Mesendoderm (in vitro differentiated cells): ENCODE results near the gene DUS4L.
A peak's percentile ranks its signal among the peaks of the same experiment; 100 is the strongest.

Source experiments
- DNase-seq: peaks from one replicate; pipeline ENCODE4 v3.0.0; 2013
- H2AK5ac ChIP-seq: 2 replicates; pipeline ENCODE4 v1.6.1; 2013; ENCODE audit warnings: low read length, inconsistent platforms
- H2BK120ac ChIP-seq: 2 replicates; pipeline ENCODE4 v1.6.1; 2013; ENCODE audit warnings: low read depth, mild to moderate bottlenecking, low read length, moderate library complexity, mixed read lengths
- H2BK15ac ChIP-seq: replicated peaks from 2 replicates; pipeline ENCODE4 v1.6.1; 2013; ENCODE audit warnings: low read depth, mild to moderate bottlenecking, moderate library complexity
- H2BK5ac ChIP-seq: 2 replicates; pipeline ENCODE4 v1.6.1; 2013; ENCODE audit warnings: low read length, inconsistent platforms
- H3K18ac ChIP-seq: 2 replicates; pipeline ENCODE4 v1.6.1; 2013; ENCODE audit warnings: mild to moderate bottlenecking, low read length, mixed read lengths
- H3K23ac ChIP-seq: one replicate; pipeline ENCODE4 v1.6.1; 2013; ENCODE audit warnings: low read length
- H3K27ac ChIP-seq: 2 replicates; pipeline ENCODE4 v1.5.1; 2013; ENCODE audit warnings: low read depth, mild to moderate bottlenecking, inconsistent platforms, low read length, moderate library complexity
- H3K27me3 ChIP-seq: 2 replicates; pipeline ENCODE4 v1.6.1; 2013; ENCODE audit warnings: low read length, control low read depth, mild to moderate bottlenecking, inconsistent platforms; ENCODE audit not compliant: insufficient read depth, poor library complexity
- H3K36me3 ChIP-seq: 2 replicates; pipeline ENCODE4 v1.6.1; 2013; ENCODE audit warnings: low read length, inconsistent platforms; ENCODE audit not compliant: control insufficient read depth, insufficient read depth
- H3K4ac ChIP-seq: one replicate; pipeline ENCODE4 v1.6.1; 2013; ENCODE audit warnings: low read depth, mild to moderate bottlenecking, low read length, moderate library complexity
- H3K4me1 ChIP-seq: 2 replicates; pipeline ENCODE4 v1.6.1; 2013; ENCODE audit warnings: low read depth, low read length, inconsistent platforms; ENCODE audit not compliant: control insufficient read depth
- H3K4me2 ChIP-seq: 2 replicates; pipeline ENCODE4 v1.6.1; 2013; ENCODE audit warnings: low read length
- H3K4me3 ChIP-seq: 2 replicates; pipeline ENCODE4 v1.5.1; 2013; ENCODE audit warnings: mild to moderate bottlenecking, low read length
- H3K56ac ChIP-seq: one replicate; pipeline ENCODE4 v1.6.1; 2013; ENCODE audit warnings: low read length
- H3K79me1 ChIP-seq: 2 replicates; pipeline ENCODE4 v1.6.1; 2013; ENCODE audit warnings: low read length, inconsistent platforms
- H3K79me2 ChIP-seq: 2 replicates; pipeline ENCODE4 v1.6.1; 2013; ENCODE audit warnings: mild to moderate bottlenecking, low read length; ENCODE audit not compliant: control insufficient read depth, insufficient read depth
- H3K9ac ChIP-seq: 2 replicates; pipeline ENCODE4 v1.6.1; 2013; ENCODE audit warnings: low read length, inconsistent platforms
- H4K5ac ChIP-seq: one replicate; pipeline ENCODE4 v1.6.1; 2013; ENCODE audit warnings: low read length
- H4K8ac ChIP-seq: one replicate; pipeline ENCODE4 v1.6.1; 2013; ENCODE audit warnings: low read depth, mild to moderate bottlenecking, control low read depth, low read length, moderate library complexity
- WGBS: extraction: QIAGEN DNeasy Blood & Tissue Kit; methylation state at CpG from one replicate; pipeline ENCODE4 v1.1.7; 2013; ENCODE audit warnings: low lambda C conversion rate, missing lambda C conversion rate; ENCODE audit not compliant: insufficient coverage; ENCODE audit errors: extremely low coverage; 5-methylcytosine and 5-hydroxymethylcytosine counted together

The DUS4L gene

DNA sequence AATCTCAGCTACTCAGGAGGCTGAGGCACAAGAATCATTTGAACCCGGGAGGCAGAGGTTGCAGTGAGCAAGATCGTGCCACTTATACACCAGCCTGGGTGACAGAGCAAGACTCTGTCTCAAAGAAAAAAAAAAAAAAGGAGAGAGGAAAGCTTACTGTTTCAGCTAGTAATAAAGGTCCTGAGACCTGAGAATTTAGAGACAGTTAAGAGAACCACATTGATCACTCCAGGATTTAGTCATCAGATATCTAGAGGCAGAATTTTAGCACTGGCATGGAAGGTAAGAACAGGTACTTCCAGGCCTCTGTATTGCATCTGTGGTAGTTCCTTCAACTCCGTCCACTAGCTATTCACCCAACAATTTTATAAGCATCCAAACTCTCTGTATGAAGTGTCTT lies 7.9 kb upstream of the DUS4L start:
- Histone ChIP-seq H4K5ac (no peak overlapping the region), H2BK120ac (no peak overlapping the region), H2BK5ac (no peak overlapping the region), H3K4me2 (no peak overlapping the region), H3K79me1 (peaks cover 4% of the 10 kb centered on the region), H4K8ac (no peak overlapping the region), H3K56ac (no peak overlapping the region), H3K27me3 (no peaks in the 10 kb centered on the region), H3K4me1 (no peaks in the 10 kb centered on the region), H2BK15ac (no peak overlapping the region), H3K36me3 (no peaks in the 10 kb centered on the region), H3K9ac (no peak overlapping the region), H3K4me3 (no peak overlapping the region), H3K79me2 (peaks cover 2% of the 10 kb centered on the region), H3K18ac (no peak overlapping the region), H3K23ac (no peak overlapping the region), H2AK5ac (no peak overlapping the region), H3K27ac (no peak overlapping the region), H3K4ac (no peak overlapping the region)
- no CpG with 5 or more reads among the region's 3 CpGs for WGBS
- no peak for DNase-seq

DNA sequence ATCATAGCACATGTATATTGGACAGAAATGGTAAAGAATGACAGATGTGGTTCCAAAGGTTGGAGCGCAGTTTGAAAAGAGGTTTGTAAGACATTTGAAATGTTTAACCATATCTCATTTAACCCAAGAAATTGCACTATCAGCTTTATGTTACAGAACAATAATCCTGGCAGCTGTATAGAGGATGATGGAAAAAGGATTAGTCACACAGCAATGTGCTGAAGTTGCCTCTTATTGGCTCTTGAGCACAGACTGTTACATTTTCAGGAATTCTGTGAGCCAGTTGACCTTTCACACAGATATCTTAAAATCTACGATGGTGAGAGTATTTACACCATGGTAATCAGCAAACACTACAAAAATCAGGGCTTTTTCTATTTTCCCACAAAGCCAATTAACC lies 3.9 kb upstream of the DUS4L start:
- WGBS, result no CpG with 5 or more reads among the region's 2 CpGs
- H3K36me3 ChIP-seq, result no peaks in the 10 kb centered on the region
- no peak overlapping the region for H3K4me3 ChIP-seq
- H3K27me3 ChIP-seq, result no peaks in the 10 kb centered on the region
- no peak overlapping the region for H3K18ac ChIP-seq
- H2BK5ac ChIP-seq, result no peak overlapping the region
- H3K56ac ChIP-seq, result no peak overlapping the region
- no peak overlapping the region for H2BK120ac ChIP-seq
- no peak overlapping the region for H3K23ac ChIP-seq
- no peak overlapping the region for H3K4ac ChIP-seq
- H3K79me2 ChIP-seq, result peaks cover 4% of the 10 kb centered on the region
- H2BK15ac ChIP-seq, result no peak overlapping the region
- H3K79me1 ChIP-seq, result peaks cover 9% of the 10 kb centered on the region
- H2AK5ac ChIP-seq, result no peak overlapping the region
- H4K8ac ChIP-seq, result no peak overlapping the region
- H4K5ac ChIP-seq, result no peak overlapping the region
- DNase-seq, result peak; percentile 18
- no peak overlapping the region for H3K27ac ChIP-seq
- no peak overlapping the region for H3K4me2 ChIP-seq
- H3K4me1 ChIP-seq, result peaks cover 1% of the 10 kb centered on the region
- no peak overlapping the region for H3K9ac ChIP-seq

DNA sequence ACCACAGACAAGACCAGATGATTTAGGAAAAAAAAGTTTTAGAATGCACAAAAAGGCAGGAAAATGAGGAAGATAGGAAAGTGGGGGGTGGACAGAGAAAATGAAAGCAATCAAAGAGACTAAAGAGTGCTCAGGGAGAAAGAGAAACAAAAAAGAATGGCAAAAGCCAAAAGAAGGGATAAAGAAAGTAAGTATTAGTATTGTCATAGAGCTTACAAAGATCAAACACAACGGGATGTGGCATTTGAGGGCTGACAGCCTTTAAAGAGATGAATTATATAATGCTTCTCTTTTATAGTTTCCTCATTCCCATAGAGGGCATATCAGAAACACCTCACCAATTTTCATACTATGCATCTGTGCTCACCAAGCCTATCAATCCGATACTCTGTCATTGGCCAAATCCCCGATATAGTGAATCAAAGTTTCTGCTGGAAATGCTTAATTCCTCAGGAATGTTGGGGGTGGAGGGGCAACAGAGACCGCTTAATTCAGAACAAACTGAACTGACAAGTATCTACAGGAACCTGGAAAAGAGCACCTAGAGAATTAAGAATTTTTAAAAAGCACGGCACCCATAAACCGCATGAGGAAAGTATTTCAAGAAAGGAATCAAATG lies 2.8 kb upstream of the DUS4L start:
- H3K18ac ChIP-seq, result no peak overlapping the region
- DNase-seq, result no peak
- no peak overlapping the region for H3K23ac ChIP-seq
- H3K4me1 ChIP-seq, result peaks cover 1% of the 10 kb centered on the region
- H4K5ac ChIP-seq, result no peak overlapping the region
- H3K4me3 ChIP-seq, result no peak overlapping the region
- H3K79me2 ChIP-seq, result peaks cover 4% of the 10 kb centered on the region
- no peak overlapping the region for H2BK120ac ChIP-seq
- H2BK15ac ChIP-seq, result no peak overlapping the region
- WGBS, result no CpG with 5 or more reads among the region's 6 CpGs
- H2AK5ac ChIP-seq, result no peak overlapping the region
- H4K8ac ChIP-seq, result no peak overlapping the region
- H3K36me3 ChIP-seq, result no peaks in the 10 kb centered on the region
- no peak overlapping the region for H3K4ac ChIP-seq
- no peak overlapping the region for H3K9ac ChIP-seq
- no peaks in the 10 kb centered on the region for H3K27me3 ChIP-seq
- no peak overlapping the region for H2BK5ac ChIP-seq
- no peak overlapping the region for H3K56ac ChIP-seq
- H3K79me1 ChIP-seq, result peaks cover 9% of the 10 kb centered on the region
- no peak overlapping the region for H3K27ac ChIP-seq
- H3K4me2 ChIP-seq, result no peak overlapping the region

DNA sequence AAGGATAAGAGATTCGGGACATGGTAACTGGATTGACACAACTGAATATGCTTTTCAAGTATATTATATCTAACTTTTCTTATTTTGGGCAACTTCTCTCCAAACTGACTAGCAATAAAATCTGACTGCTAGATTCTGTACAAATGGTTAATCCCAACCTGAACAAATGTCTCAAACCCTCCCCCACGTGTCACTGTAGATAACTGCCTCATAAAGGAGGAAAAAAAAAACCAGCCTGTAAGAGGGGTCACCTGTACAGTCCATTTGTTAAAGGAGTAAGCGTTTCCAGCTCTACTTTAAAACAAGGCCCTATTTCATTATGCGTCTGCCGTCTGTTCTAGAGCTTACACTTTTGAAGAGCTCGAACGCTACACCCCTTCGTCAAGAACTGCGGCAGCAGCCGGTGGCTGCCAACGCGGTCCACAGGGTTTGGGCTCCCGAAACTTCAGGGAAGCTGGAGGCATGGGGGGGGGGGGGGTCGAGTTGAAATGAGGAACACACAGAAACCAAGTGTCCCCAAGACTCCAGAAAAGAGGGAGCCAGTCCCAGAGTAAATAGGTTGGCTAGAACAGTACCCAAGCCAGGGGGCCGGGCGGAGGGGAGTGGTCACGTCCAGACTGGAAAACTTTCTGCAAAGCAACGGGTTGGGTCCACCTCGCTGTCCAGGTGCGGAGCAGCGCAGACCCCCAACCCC lies 543 bp upstream of the DUS4L start:
- no CpG with 5 or more reads among the region's 21 CpGs for WGBS
- H3K27me3 ChIP-seq, result no peaks in the 10 kb centered on the region
- H3K4me1 ChIP-seq, result peaks cover 1% of the 10 kb centered on the region
- no peaks in the 10 kb centered on the region for H3K36me3 ChIP-seq
- peak overlapping the region; percentile 86 for H3K9ac ChIP-seq
- H3K79me1 ChIP-seq, result peaks cover 9% of the 10 kb centered on the region
- peaks cover 4% of the 10 kb centered on the region for H3K79me2 ChIP-seq
- no peak overlapping the region for H2BK15ac ChIP-seq
- no peak overlapping the region for H2AK5ac ChIP-seq
- H3K56ac ChIP-seq, result peak overlapping the region; percentile 95
- H3K18ac ChIP-seq, result peak overlapping the region; percentile 19
- H4K5ac ChIP-seq, result no peak overlapping the region
- H3K23ac ChIP-seq, result peak overlapping the region; percentile 89
- no peak overlapping the region for H2BK5ac ChIP-seq
- no peak overlapping the region for H4K8ac ChIP-seq
- H3K4me3 ChIP-seq, result peak overlapping the region; percentile 92
- H3K4me2 ChIP-seq, result peak overlapping the region; percentile 76
- no peak overlapping the region for H2BK120ac ChIP-seq
- no peak overlapping the region for H3K27ac ChIP-seq
- no peak overlapping the region for H3K4ac ChIP-seq
- no peak for DNase-seq

DNA sequence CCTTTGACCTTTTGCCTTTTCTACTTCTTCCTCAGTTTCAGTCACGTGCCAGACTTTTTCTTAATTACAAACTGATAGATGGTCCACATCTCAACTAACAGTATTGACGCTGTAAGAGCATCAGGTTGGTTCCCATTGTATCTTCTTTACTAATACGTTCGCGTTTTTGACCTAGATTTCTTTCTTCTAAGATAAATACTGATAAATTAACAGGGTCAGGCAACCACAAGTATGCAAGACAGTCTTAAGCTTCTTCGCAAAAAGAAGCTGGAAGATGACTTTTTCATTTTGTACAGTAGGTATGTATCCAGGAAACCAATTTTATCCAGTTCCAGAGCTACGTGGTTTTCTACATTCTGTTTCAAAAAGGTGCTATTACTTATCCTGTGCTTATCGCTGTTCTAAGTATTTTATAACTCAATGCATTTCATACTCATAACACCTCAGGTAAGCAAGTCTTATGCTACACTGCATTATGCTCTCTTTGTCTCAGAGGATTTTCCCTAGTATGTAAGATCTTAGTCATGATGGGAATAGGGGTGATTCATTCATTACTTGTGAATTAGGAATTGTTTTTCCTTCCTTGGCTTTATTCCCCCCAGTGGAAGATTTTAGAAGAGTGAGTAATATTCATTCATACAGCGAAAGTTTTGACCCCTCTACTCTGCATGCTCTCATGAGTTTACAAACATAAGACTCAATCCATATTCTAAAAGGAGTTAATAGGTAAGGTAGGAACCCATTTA lies 955 bp downstream of the DUS4L start:
- H4K8ac ChIP-seq, result no peak overlapping the region
- H3K79me1 ChIP-seq, result peaks cover 7% of the 10 kb centered on the region
- peak overlapping the region; percentile 82 for H3K4me2 ChIP-seq
- no peaks in the 10 kb centered on the region for H3K27me3 ChIP-seq
- H2AK5ac ChIP-seq, result no peak overlapping the region
- no peak overlapping the region for H3K27ac ChIP-seq
- no peak overlapping the region for H4K5ac ChIP-seq
- peak overlapping the region; percentile 95 for H3K56ac ChIP-seq
- peak; percentile 3 for DNase-seq
- no peaks in the 10 kb centered on the region for H3K36me3 ChIP-seq
- H3K79me2 ChIP-seq, result peaks cover 2% of the 10 kb centered on the region
- no peak overlapping the region for H3K4ac ChIP-seq
- peak overlapping the region; percentile 69 for H3K4me3 ChIP-seq
- H3K23ac ChIP-seq, result no peak overlapping the region
- no peak overlapping the region for H2BK5ac ChIP-seq
- H3K18ac ChIP-seq, result no peak overlapping the region
- H3K4me1 ChIP-seq, result peaks cover 1% of the 10 kb centered on the region
- H3K9ac ChIP-seq, result peak overlapping the region; percentile 81
- H2BK120ac ChIP-seq, result no peak overlapping the region
- no peak overlapping the region for H2BK15ac ChIP-seq
- no CpG with 5 or more reads among the region's 9 CpGs for WGBS
